PC-3 (cell line): Measurements from ENCODE around the gene AP1M1. TPM values are rescaled to one million over a fixed set of nuclear protein-coding genes. Genes with fewer than 3 reads are reported as not detected.

Experiments used
- ATAC-seq: fragments of 200-7000 bp; cut with Tn5 transposase; 2 replicates; pipeline ENCODE4 v1.9.1; 2020; ENCODE audit warnings: mild to moderate bottlenecking, moderate library complexity
- BruUV-seq: library from RNA; stranded (reverse); fragments of 400-500 nt; replicated peaks from 2 replicates; lab custom pipeline; 2021; lab: Mats Ljungman, UMichigan
- CTCF ChIA-PET: fragments of 300-600 bp; sonication (Branson Sonifier 250); formaldehyde crosslinking; loops from one replicate; lab custom pipeline; 2022; ENCODE audit warnings: antibody characterized with exemption; lab: Charles Lee
- POLR2A ChIA-PET: fragments of 300-600 bp; sonication (Branson Sonifier 250); formaldehyde crosslinking; loops from one replicate; lab custom pipeline; 2022; ENCODE audit warnings: antibody characterized with exemption; ENCODE audit not compliant: unreplicated experiment; lab: Charles Lee
- DNase-seq: peaks from one replicate; pipeline ENCODE4 v3.0.0-alpha.2; 2015
- H2AFZ ChIP-seq: fragments of 300-600 bp; sonication (generic); 2 replicates; pipeline ENCODE4 v1.6.0; 2016; ENCODE audit warnings: antibody characterized with exemption, low read length
- H3F3A ChIP-seq: fragments of 300-600 bp; sonication (generic); one replicate; pipeline ENCODE4 v1.6.0; 2017; ENCODE audit warnings: antibody characterized with exemption, low read length, control low read depth, mild to moderate bottlenecking; ENCODE audit not compliant: unreplicated experiment
- H3K27ac ChIP-seq: fragments of 300-600 bp; sonication (generic); 2 replicates; pipeline ENCODE4 v1.5.1; 2016; ENCODE audit warnings: mild to moderate bottlenecking, low read length
- H3K27me3 ChIP-seq: fragments of 300-600 bp; sonication (generic); 2 replicates; pipeline ENCODE4 v1.6.1; 2016; ENCODE audit warnings: low read length, mixed read lengths
- H3K36me3 ChIP-seq: fragments of 300-600 bp; sonication (generic); 2 replicates; pipeline ENCODE4 v1.6.1; 2016; ENCODE audit warnings: low read depth, mixed run types, low read length, mixed read lengths
- H3K4me1 ChIP-seq: fragments of 300-600 bp; sonication (generic); 2 replicates; pipeline ENCODE4 v1.5.1; 2016; ENCODE audit warnings: low read length; ENCODE audit not compliant: insufficient read depth
- H3K4me2 ChIP-seq: fragments of 300-600 bp; sonication (generic); 2 replicates; pipeline ENCODE4 v1.6.0; 2016; ENCODE audit warnings: low read length
- H3K4me3 ChIP-seq: fragments of 300-600 bp; sonication (generic); 2 replicates; pipeline ENCODE4 v1.5.1; 2016; ENCODE audit warnings: mild to moderate bottlenecking, low read length, mixed read lengths
- H3K79me2 ChIP-seq: fragments of 300-600 bp; sonication (generic); 2 replicates; pipeline ENCODE4 v1.6.1; 2017; ENCODE audit warnings: low read length, mixed read lengths
- H3K9ac ChIP-seq: fragments of 300-600 bp; sonication (generic); 2 replicates; pipeline ENCODE4 v1.6.0; 2016; ENCODE audit warnings: mild to moderate bottlenecking, low read length
- H3K9me2 ChIP-seq: fragments of 300-600 bp; sonication (generic); replicated peaks from 2 replicates; pipeline ENCODE4 v1.6.1; 2016; ENCODE audit warnings: mixed run types, low read length, mixed read lengths
- H3K9me3 ChIP-seq: fragments of 300-600 bp; sonication (generic); 2 replicates; pipeline ENCODE4 v1.6.1; 2016; ENCODE audit warnings: low read length, mixed read lengths
- H4K20me1 ChIP-seq: fragments of 300-600 bp; sonication (generic); 2 replicates; pipeline ENCODE4 v1.6.1; 2016; ENCODE audit warnings: low read length, mixed read lengths
- CTCF ChIP-seq: fragments of 300-600 bp; sonication (generic); conservative IDR thresholded peaks from 2 replicates; pipeline ENCODE4 v1.5.1; 2017; ENCODE audit warnings: antibody characterized with exemption, low read depth, mild to moderate bottlenecking, low read length
- EZH2 ChIP-seq: fragments of 300-600 bp; sonication (generic); IDR thresholded peaks from one replicate; pipeline ENCODE4 v1.6.1; 2017; ENCODE audit warnings: antibody characterized with exemption, mild to moderate bottlenecking, low read length; ENCODE audit not compliant: unreplicated experiment
- EZH2phosphoT487 ChIP-seq: fragments of 300-600 bp; sonication (generic); IDR thresholded peaks from 2 replicates; pipeline ENCODE4 v1.6.1; 2018; ENCODE audit warnings: mild to moderate bottlenecking, antibody characterized with exemption, low read length, borderline replicate concordance
- intact Hi-C: fragments of 100-400 bp; cut with micrococcal nuclease; formaldehyde crosslinking; loops from 2 replicates; pipeline ENCODE4 v1.9.0; 2023
- total RNA-seq: library from RNA; depleted of rRNA; stranded (reverse); fragments of >200 nt; gene quantifications from 2 replicates; pipeline ENCODE4 v1.2.3, GENCODE V29; 2014

Gene AP1M1
- total RNA-seq, 1 experiment from 2014 or later: 104 TPM

DNA sequence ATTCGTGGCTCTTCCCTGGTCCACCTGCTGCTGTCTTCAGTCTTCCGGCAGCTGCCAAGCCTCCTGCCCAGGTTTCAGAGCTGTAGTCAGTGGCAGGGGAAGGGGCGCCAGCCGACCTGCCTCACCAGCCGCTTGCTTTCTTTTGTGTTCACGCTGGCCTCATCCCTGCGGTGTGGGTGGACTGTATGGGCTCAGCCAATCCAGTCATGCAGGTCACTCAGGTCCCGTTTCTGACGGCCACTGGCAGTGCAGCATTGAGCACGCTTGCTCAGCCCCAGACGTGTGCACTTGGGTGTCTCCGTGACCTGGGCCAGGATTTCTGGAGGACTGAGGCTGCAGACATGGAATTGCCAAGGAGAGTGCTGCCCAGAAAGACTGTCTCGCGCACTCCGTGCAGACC is 26.0 kb downstream of the AP1M1 start:
- Histone ChIP-seq H3K4me2 (no peak overlapping the region), H3F3A (no peaks in the 10 kb centered on the region), H3K4me1 (no peaks in the 10 kb centered on the region), H4K20me1 (no peaks in the 10 kb centered on the region), H3K9ac (no peak overlapping the region), H3K27ac (no peak overlapping the region), H3K36me3 (peaks cover 45% of the 10 kb centered on the region), H3K9me3 (peaks cover 18% of the 10 kb centered on the region), H2AFZ (no peak overlapping the region), H3K79me2 (no peaks in the 10 kb centered on the region), H3K9me2 (no peaks in the 10 kb centered on the region), H3K27me3 (no peaks in the 10 kb centered on the region), H3K4me3 (no peak overlapping the region)
- no peak for ATAC-seq
- intact Hi-C loops: no loop called here
- TF ChIP-seq EZH2phosphoT487 (no peak), EZH2 (no peak), CTCF (no peak)
- no peak for DNase-seq
- BruUV-seq: no TSS peak
- CTCF ChIA-PET: no interaction called here
- POLR2A ChIA-PET: no interaction called here

DNA sequence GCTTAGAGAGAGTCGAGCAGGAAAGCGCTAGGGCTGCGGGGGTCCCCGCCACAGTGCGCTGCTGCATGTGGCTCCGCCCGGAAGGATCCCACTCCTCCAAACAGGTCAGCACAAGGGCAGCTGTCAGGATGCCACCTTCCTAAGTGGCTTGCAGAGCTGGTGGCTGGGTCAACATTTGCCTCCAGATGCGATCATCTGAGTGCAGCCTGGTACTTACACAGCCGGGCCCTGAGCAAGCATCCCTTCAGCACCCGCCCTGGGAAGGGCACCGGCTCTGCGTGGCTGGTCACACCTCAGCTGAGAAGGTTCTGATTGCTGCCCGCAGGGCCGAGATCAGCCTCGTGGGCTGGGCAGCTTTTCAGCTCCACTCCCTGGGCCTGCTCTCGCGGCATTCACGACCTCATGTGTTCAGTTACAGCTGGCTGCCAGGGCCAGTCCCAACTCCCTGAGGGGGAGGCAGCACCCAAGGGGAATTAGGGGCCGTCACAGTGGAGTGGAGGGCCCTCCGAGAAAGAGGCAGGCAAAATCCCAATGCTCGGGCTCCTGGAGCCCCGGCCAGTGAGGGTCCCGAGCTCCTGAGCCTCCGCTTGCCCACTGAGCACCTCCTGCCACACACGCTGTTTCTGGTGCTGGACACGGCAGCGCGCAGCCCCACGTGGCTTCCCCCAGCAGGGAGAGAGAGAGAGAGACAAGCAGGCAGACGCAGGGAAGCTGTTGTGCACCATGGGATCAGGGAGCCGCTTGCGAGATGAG is 26.8 kb downstream of the AP1M1 start:
- DNase-seq: no peak
- Histone ChIP-seq H3K27ac (no peak overlapping the region), H3K4me2 (no peak overlapping the region), H3K4me1 (no peaks in the 10 kb centered on the region), H3K79me2 (no peaks in the 10 kb centered on the region), H3K4me3 (no peak overlapping the region), H3K9ac (no peak overlapping the region), H2AFZ (no peak overlapping the region), H4K20me1 (no peaks in the 10 kb centered on the region), H3K9me2 (no peaks in the 10 kb centered on the region), H3K9me3 (peaks cover 18% of the 10 kb centered on the region), H3K27me3 (no peaks in the 10 kb centered on the region), H3K36me3 (peaks cover 40% of the 10 kb centered on the region), H3F3A (no peaks in the 10 kb centered on the region)
- BruUV-seq: no TSS peak
- TF ChIP-seq EZH2 (no peak), EZH2phosphoT487 (no peak), CTCF (no peak)
- intact Hi-C loops: no loop called here
- ATAC-seq: no peak
- ChIA-PET POLR2A (no interaction called here), CTCF (no interaction called here)
